Progenitor cell of endocrine pancreas (in vitro differentiated cells): ENCODE results near the gene TTBK2. TPM values are rescaled to one million over a fixed set of nuclear protein-coding genes. Genes with fewer than 3 reads are reported as not detected.
"Not testable (repeated sequence)": the region's sequence is repeated elsewhere in the genome, so short reads cannot be mapped to it uniquely, and the experiment has no call there.

Experiments
- DNase-seq: peaks from one replicate; pipeline ENCODE4 v3.0.0; 2021; ENCODE audit warnings: low spot score; ENCODE audit not compliant: unreplicated experiment
- H3K27ac Mint-ChIP-seq: 2 replicates; pipeline ENCODE4 v1.8.0; 2021; ENCODE audit warnings: mild to moderate bottlenecking, moderate library complexity, mixed read lengths
- H3K27me3 Mint-ChIP-seq: 2 replicates; pipeline ENCODE4 v1.8.0; 2021; ENCODE audit warnings: mixed read lengths
- H3K36me3 Mint-ChIP-seq: 2 replicates; pipeline ENCODE4 v1.8.0; 2022; ENCODE audit warnings: mixed read lengths; ENCODE audit not compliant: insufficient read depth
- H3K4me1 Mint-ChIP-seq: 2 replicates; pipeline ENCODE4 v1.8.0; 2021; ENCODE audit warnings: low read depth, mixed read lengths
- H3K4me3 Mint-ChIP-seq: 2 replicates; pipeline ENCODE4 v1.8.0; 2021; ENCODE audit warnings: low read depth, mild to moderate bottlenecking, moderate library complexity, mixed read lengths
- H3K9me3 Mint-ChIP-seq: 2 replicates; pipeline ENCODE4 v1.8.0; 2021; ENCODE audit warnings: low read depth, mixed read lengths
- long read RNA-seq: library from polyadenylated mRNA; unstranded; transcript quantifications from one replicate; pipeline ENCODE4 v2.0.0, GENCODE V29; 2020
- total RNA-seq: library from RNA; stranded (reverse); gene quantifications from 2 replicates; pipeline ENCODE4 v1.2.1, GENCODE V29; 2021
- TF ChIP-seq, protein P1 (sequence below): fragments of 200-600 bp; sonication (generic); IDR thresholded peaks from one replicate; pipeline ENCODE4 v1.5.0; 2021; ENCODE audit warnings: antibody characterized with exemption, mild to moderate bottlenecking; ENCODE audit not compliant: unreplicated experiment

TTBK2 gene
- 18.6 and 19.5 TPM in 2 replicates for total RNA-seq
- long read RNA-seq, partial matches to known transcripts: 3 of 6 reads
- long read RNA-seq, other reads (novel, unspliced or antisense): 3 of 6 reads

DNA sequence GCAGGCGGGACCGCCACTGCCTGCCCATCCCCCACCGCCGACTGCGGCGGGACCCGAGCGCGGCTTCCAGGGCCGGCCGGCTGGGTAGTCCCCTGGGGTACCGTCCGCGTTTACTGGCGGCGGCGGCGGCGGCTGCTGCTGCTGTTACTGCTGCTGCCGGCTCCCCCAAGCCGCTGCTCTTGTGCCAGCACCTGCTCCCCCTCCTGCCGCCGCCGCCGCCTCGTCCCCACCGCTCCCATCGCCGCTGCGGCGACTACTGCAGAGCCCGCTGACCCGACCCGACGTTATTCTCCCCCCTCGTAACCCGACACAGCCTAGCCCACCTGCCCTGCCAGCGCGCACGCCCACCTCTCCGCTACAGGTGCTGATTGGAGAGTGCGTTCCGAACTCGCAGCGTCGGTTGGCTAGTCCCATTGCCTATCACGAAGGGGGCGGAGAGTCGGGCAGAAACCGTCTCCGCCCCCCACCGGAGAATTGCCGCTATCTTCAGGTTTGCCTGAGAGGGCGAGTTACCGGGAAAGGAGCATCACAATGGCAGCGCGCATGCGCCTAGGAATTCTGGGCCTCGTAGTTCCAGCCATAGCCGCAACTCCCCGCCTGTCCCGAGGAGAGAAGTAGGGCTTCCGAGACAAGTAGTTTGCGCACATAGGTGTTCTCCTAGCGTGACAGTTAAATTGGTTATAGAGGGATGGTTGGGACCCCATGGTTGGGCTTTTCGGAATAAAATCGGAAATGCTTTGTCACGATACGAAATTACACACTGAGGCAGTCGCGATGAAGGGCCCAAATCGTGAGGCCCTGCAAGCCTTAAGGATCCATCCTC lies at the start of gene TTBK2:
Gene TTBK2, minus strand, starts transcription at position 260 of the 823 bp plus-strand sequence. CDS start 42,161 bp downstream, outside the sequence.
- H3K27ac Mint-ChIP-seq: peak within 1 kb of the TSS; percentile 97
- no peaks in the 10 kb centered on the region for H3K36me3 Mint-ChIP-seq
- peaks cover 9% of the 10 kb centered on the region for H3K4me1 Mint-ChIP-seq
- TF ChIP-seq, protein P1, sequence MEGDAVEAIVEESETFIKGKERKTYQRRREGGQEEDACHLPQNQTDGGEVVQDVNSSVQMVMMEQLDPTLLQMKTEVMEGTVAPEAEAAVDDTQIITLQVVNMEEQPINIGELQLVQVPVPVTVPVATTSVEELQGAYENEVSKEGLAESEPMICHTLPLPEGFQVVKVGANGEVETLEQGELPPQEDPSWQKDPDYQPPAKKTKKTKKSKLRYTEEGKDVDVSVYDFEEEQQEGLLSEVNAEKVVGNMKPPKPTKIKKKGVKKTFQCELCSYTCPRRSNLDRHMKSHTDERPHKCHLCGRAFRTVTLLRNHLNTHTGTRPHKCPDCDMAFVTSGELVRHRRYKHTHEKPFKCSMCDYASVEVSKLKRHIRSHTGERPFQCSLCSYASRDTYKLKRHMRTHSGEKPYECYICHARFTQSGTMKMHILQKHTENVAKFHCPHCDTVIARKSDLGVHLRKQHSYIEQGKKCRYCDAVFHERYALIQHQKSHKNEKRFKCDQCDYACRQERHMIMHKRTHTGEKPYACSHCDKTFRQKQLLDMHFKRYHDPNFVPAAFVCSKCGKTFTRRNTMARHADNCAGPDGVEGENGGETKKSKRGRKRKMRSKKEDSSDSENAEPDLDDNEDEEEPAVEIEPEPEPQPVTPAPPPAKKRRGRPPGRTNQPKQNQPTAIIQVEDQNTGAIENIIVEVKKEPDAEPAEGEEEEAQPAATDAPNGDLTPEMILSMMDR: no peak
- H3K4me3 Mint-ChIP-seq: peak within 1 kb of the TSS; percentile 95
- H3K9me3 Mint-ChIP-seq: no peaks in the 10 kb centered on the region
- peaks cover 14% of the 10 kb centered on the region for H3K27me3 Mint-ChIP-seq
- peak; percentile 97 for DNase-seq

DNA sequence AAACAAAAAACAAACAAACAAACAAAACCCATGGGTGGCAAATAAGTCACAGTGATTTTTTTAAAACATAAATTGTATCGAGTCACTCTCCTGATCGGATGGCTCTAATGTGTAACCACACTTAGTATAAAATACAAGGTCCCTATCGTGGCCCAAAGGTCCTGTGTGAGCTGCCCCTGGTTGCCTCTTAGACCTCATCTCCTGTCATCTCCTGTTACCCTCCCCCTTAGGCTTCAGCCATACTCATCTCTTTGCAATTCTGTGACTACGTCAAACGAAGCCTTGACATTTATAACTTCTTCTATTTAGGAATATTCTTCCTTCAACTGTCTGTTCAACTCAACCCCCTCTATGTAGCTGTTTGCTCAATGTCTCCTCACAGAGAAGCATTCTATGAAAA lies 43.9 kb upstream of the TTBK2 start:
- no peaks in the 10 kb centered on the region for H3K27me3 Mint-ChIP-seq
- no peak for DNase-seq
- peaks cover 5% of the 10 kb centered on the region for H3K9me3 Mint-ChIP-seq
- TF ChIP-seq, protein P1: no peak
- H3K36me3 Mint-ChIP-seq: peaks cover 45% of the 10 kb centered on the region
- no peaks in the 10 kb centered on the region for H3K4me1 Mint-ChIP-seq
- no peak overlapping the region for H3K27ac Mint-ChIP-seq
- no peak overlapping the region for H3K4me3 Mint-ChIP-seq

DNA sequence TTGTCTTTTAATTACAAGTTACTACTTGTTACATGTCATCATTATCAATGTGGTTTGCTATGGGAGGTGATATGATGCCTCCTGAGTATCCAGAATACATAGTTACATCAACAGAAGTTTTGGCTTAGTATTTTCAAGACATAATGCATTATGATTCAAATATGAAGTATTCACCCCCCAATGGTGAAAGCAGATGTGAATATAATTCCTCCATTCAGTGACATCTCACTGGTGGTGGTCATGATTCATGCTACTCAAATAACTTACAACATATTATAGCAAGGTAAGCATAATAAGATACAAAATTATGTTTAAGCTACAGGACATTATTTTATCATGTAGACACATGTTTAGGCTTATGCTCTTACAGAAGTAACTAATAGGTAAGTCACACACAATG lies 34.9 kb upstream of the TTBK2 start:
- Mint-ChIP-seq H3K9me3 (no peaks in the 10 kb centered on the region), H3K36me3 (peaks cover 38% of the 10 kb centered on the region), H3K4me1 (no peaks in the 10 kb centered on the region)

DNA sequence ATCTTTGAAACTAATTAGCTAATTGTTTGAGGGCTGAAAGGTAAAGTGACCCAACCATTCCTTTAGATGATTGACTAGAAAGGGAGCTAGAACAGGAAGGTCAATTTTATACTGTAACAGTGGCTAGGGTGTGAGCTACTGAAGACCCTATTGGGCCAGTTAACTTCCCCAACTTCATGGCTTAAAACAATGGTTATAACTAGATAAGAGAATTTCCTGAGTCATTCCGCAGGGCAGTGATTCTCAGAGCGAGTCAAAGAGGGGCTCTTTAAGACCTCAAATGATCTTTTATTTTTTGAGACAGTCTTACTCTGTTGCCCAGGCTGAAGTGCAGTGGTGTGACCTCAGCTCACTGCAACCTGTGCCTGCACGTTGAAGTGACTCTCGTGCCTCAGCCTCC lies 33.7 kb upstream of the TTBK2 start:
- TF ChIP-seq, protein P1: no peak
- Mint-ChIP-seq H3K4me3 (no peak overlapping the region), H3K27me3 (no peaks in the 10 kb centered on the region), H3K27ac (no peak overlapping the region), H3K4me1 (no peaks in the 10 kb centered on the region), H3K36me3 (peaks cover 39% of the 10 kb centered on the region), H3K9me3 (no peaks in the 10 kb centered on the region)
- no peak for DNase-seq

More for the DNA sequence above, 34.9 kb upstream of the TTBK2 start:
- H3K4me3 Mint-ChIP-seq: no peak overlapping the region
- no peak for DNase-seq
- H3K27me3 Mint-ChIP-seq: no peaks in the 10 kb centered on the region
- TF ChIP-seq, protein P1: no peak
- no peak overlapping the region for H3K27ac Mint-ChIP-seq

DNA sequence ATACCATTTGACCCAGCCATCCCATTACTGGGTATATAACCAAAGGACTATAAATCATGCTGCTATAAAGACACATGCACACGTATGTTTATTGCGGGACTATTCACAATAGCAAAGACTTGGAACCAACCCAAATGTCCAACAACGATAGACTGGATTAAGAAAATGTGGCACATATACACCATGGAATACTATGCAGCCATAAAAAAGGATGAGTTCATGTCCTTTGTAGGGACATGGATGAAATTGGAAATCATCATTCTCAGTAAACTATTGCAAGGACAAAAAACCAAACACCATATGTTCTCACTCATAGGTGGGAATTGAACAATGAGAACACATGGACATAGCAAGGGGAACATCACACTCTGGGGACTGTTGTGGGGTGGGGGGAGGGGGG lies 28.3 kb upstream of the TTBK2 start:
- H3K27ac Mint-ChIP-seq, H3K27me3 Mint-ChIP-seq: not testable (repeated sequence)
- peaks cover 41% of the 10 kb centered on the region for H3K36me3 Mint-ChIP-seq

DNA sequence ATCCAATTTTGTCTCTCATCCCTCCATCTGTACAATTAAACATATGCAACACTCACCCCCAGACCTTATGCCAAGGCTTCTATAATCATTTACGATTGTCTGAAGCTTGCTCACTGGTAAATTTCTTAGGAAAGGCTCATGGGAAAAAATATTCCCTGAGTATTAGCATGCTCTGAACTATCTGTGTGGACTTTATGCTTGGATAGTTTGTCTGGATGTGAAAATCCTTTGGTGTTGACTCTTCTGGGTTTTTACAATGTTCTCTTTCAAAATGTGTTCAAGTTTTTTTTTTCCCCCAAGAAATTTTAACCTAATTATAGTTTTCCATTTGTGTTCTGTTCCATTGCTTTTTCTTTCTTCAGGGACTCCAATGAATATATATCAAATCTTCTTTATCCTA lies 19.9 kb upstream of the TTBK2 start:
- TF ChIP-seq, protein P1: no peak
- no peaks in the 10 kb centered on the region for H3K4me1 Mint-ChIP-seq
- H3K27me3 Mint-ChIP-seq: no peaks in the 10 kb centered on the region
- H3K27ac Mint-ChIP-seq: peak overlapping the region; percentile 38
- peaks cover 8% of the 10 kb centered on the region for H3K36me3 Mint-ChIP-seq
- H3K4me3 Mint-ChIP-seq: no peak overlapping the region
- no peak for DNase-seq
- H3K9me3 Mint-ChIP-seq: no peaks in the 10 kb centered on the region

More for the DNA sequence above, 28.3 kb upstream of the TTBK2 start:
- not testable (repeated sequence) for H3K4me3 Mint-ChIP-seq, H3K9me3 Mint-ChIP-seq, H3K4me1 Mint-ChIP-seq, DNase-seq
